ENCODE data around the gene CASQ1. TPM values are rescaled to one million over a fixed set of nuclear protein-coding genes. Genes with fewer than 3 reads are reported as not detected.

The CASQ1 gene
- total and polyA plus RNA-seq, 2 donors (not counting 3 experiments of a cell fraction or from before 2014, with no cell fraction given) = not detected

DNA sequence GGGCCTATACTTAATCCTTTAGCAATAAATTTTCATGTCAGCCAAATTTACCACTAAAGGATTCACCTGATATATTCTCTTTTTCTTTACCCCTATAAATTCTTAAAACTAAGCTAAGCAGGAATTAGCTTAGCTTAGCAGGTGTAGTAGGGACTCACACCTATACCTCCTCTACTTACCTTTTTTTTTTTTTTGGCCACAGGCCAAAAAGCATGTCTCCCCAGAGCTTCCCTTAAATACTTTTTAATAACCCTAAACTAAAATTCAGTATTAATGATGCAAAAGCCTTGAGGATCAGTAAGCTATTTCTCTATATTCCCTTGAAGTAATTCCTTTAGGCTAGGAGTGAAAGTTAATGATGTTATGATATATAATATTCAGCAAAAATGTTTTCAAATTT is 38.1 kb downstream of the CASQ1 start:
- H3K36me3 ChIP-seq (ENCODE audit: control insufficient read depth in 2 of 2, extremely low read depth in 1 of 2, insufficient read depth in 2 of 2, low read length in 2 of 2) = peaks cover 32 to 33% of the 10 kb centered on the region in 2 experiments
- FAIRE-seq (no peak), DNase-seq (ENCODE audit: low read depth, low spot score) (no peak)
- no peaks in the 10 kb centered on the region for H3K9me1 ChIP-seq (replicated peaks; ENCODE audit: control insufficient read depth, extremely low read depth, insufficient read depth, low read length)
- no peaks in the 10 kb centered on the region for H3K27me3 ChIP-seq (ENCODE audit: control insufficient read depth in 2 of 2, insufficient read depth in 2 of 2, low read length in 2 of 2)
- H3K9me3 ChIP-seq (replicated peaks; ENCODE audit: control insufficient read depth, insufficient read depth, low read length) = no peaks in the 10 kb centered on the region
- no peak overlapping the region for H3K27ac ChIP-seq (ENCODE audit: insufficient read depth, low read depth, low read length)
- no peaks in the 10 kb centered on the region for H3K79me2 ChIP-seq (ENCODE audit: control insufficient read depth, insufficient read depth, low read length)
- ChIA-PET POLR2A (interaction anchor here (0.6 to 1.4 kb wide), 3 partner anchors 15 to 304 kb away, joined by 3 to 4 read pairs (median 3); no protein-coding TSS in a partner anchor), CTCF (interaction anchor here (1.3 to 10.1 kb wide), 5 partner anchors 9 to 38 kb away, joined by 3 to 61 read pairs (median 22); partner anchors contain the start of gene CASQ1)
- dilution Hi-C loops (cut with MboI; ENCODE audit: extremely low pct_ligation_motif_present, low sequenced_read_pairs) = no loop called here
- H4K20me1 ChIP-seq (replicated peaks; ENCODE audit: control insufficient read depth, extremely low read depth, insufficient read depth, low read length) = no peaks in the 10 kb centered on the region
- H3K4me1 ChIP-seq (ENCODE audit: control insufficient read depth, extremely low read depth, insufficient read depth, low read length) = no peaks in the 10 kb centered on the region
- no peak overlapping the region for H3K4me2 ChIP-seq (ENCODE audit: insufficient read depth, low read length)
- intact Hi-C loops (cut with micrococcal nuclease) = no loop called here
- no peak overlapping the region for H2AFZ ChIP-seq (ENCODE audit: low read depth, low read length)
- H3K9ac ChIP-seq (replicated peaks; ENCODE audit: extremely low read depth, insufficient read depth, low read length) = no peak overlapping the region
- H3K4me3 ChIP-seq (replicated peaks in 1 of 3; ENCODE audit: insufficient read depth in 1 of 3, low read depth in 1 of 3, low read length in 3 of 3) = no peak overlapping the region
- no TSS peak for BruUV-seq (replicated peaks)
- TF ChIP-seq FOS (IDR thresholded peaks at IDR 0.05; ENCODE audit: borderline replicate concordance, insufficient read depth, low read length) (no peak), JUN (IDR thresholded peaks at IDR 0.05; ENCODE audit: borderline replicate concordance, insufficient read depth, insufficient read length, low read depth) (no peak), GATA2 (IDR thresholded peaks at IDR 0.05; ENCODE audit: insufficient read depth, insufficient read length, low read depth, low read length) (no peak), POLR2A (IDR thresholded peaks at IDR 0.05; ENCODE audit: low read depth, low read length) (no peak), POLR2AphosphoS5 (IDR thresholded peaks at IDR 0.05; ENCODE audit: insufficient read depth, low read depth, low read length) (no peak), MYC (IDR thresholded peaks at IDR 0.05; ENCODE audit: low read depth, low read length) (no peak), EZH2 (IDR thresholded peaks at IDR 0.05; ENCODE audit: borderline replicate concordance, low read depth, low read length, severe bottlenecking) (no peak)
- TF ChIP-seq, protein P1, sequence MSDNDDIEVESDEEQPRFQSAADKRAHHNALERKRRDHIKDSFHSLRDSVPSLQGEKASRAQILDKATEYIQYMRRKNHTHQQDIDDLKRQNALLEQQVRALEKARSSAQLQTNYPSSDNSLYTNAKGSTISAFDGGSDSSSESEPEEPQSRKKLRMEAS (IDR thresholded peaks at IDR 0.05; ENCODE audit: insufficient read depth, insufficient read length) = no peak
- TF ChIP-seq, protein P2, sequence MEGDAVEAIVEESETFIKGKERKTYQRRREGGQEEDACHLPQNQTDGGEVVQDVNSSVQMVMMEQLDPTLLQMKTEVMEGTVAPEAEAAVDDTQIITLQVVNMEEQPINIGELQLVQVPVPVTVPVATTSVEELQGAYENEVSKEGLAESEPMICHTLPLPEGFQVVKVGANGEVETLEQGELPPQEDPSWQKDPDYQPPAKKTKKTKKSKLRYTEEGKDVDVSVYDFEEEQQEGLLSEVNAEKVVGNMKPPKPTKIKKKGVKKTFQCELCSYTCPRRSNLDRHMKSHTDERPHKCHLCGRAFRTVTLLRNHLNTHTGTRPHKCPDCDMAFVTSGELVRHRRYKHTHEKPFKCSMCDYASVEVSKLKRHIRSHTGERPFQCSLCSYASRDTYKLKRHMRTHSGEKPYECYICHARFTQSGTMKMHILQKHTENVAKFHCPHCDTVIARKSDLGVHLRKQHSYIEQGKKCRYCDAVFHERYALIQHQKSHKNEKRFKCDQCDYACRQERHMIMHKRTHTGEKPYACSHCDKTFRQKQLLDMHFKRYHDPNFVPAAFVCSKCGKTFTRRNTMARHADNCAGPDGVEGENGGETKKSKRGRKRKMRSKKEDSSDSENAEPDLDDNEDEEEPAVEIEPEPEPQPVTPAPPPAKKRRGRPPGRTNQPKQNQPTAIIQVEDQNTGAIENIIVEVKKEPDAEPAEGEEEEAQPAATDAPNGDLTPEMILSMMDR (IDR thresholded peaks at IDR 0.05; ENCODE audit: extremely low read depth in 1 of 2, insufficient read depth in 1 of 2, low read depth in 1 of 2, low read length in 2 of 2) = no peak
